GM19455 (cell line): ENCODE results near the gene TNFRSF25.

Experiments used
- ATAC-seq: cut with Tn5 transposase; IDR thresholded peaks from one replicate; pipeline ENCODE4 v1.9.1; 2021; ENCODE audit not compliant: unreplicated experiment

The TNFRSF25 gene

GRCh38 chr1:6466023-6466422, at the start of gene TNFRSF25:
TSS of gene TNFRSF25 (minus strand) at chr1:6466173. CDS start at chr1:6466107, 66 bp downstream.
- ATAC-seq = no peak

GRCh38 chr1:6515771-6516170, 49.8 kb upstream of the TNFRSF25 start:
- ATAC-seq = no peak

- ATAC-seq = no peak
Measured at GRCh38 chr1:6513320-6513801, 47.4 kb upstream of the TNFRSF25 start.

- no peak for ATAC-seq
Measured at GRCh38 chr1:6512908-6513280, 46.9 kb upstream of the TNFRSF25 start.

GRCh38 chr1:6512245-6512907, 46.4 kb upstream of the TNFRSF25 start:
- no peak for ATAC-seq

GRCh38 chr1:6511561-6512244, 45.7 kb upstream of the TNFRSF25 start:
- ATAC-seq = no peak

GRCh38 chr1:6511056-6511455, 45.1 kb upstream of the TNFRSF25 start:
- no peak for ATAC-seq

- no peak for ATAC-seq
Measured at GRCh38 chr1:6510493-6510892, 44.5 kb upstream of the TNFRSF25 start.

GRCh38 chr1:6509919-6510291, 43.9 kb upstream of the TNFRSF25 start:
- ATAC-seq = no peak

- no peak for ATAC-seq
Measured at GRCh38 chr1:6509220-6509918, 43.4 kb upstream of the TNFRSF25 start.

GRCh38 chr1:6508816-6509189, 42.8 kb upstream of the TNFRSF25 start:
- ATAC-seq = no peak

GRCh38 chr1:6508154-6508815, 42.3 kb upstream of the TNFRSF25 start:
- ATAC-seq = no peak

GRCh38 chr1:6507461-6507911, 41.5 kb upstream of the TNFRSF25 start:
- ATAC-seq = no peak

- ATAC-seq = no peak
Measured at GRCh38 chr1:6507037-6507428, 41.1 kb upstream of the TNFRSF25 start.

- ATAC-seq = no peak
Measured at GRCh38 chr1:6506210-6507036, 40.5 kb upstream of the TNFRSF25 start.

GRCh38 chr1:6505367-6506209, 39.6 kb upstream of the TNFRSF25 start:
- no peak for ATAC-seq

- no peak for ATAC-seq
Measured at GRCh38 chr1:6504887-6505286, 38.9 kb upstream of the TNFRSF25 start.

- ATAC-seq = no peak
Measured at GRCh38 chr1:6503884-6504602, 38.1 kb upstream of the TNFRSF25 start.
